GM18508 (cell line): ENCODE data around the gene KRTAP5-9.
"Not testable (repeated sequence)": the region's sequence is repeated elsewhere in the genome, so short reads cannot be mapped to it uniquely, and the experiment has no call there.

Experiments used
- ATAC-seq: cut with Tn5 transposase; IDR thresholded peaks from one replicate; pipeline ENCODE4 v1.9.1; 2021; ENCODE audit warnings: moderate number of reproducible peaks; ENCODE audit not compliant: insufficient read depth, unreplicated experiment

The KRTAP5-9 gene

GRCh38 chr11:71556018-71556417 lies 7.8 kb downstream of the KRTAP5-9 start:
- no peak for ATAC-seq

GRCh38 chr11:71557257-71557656 lies 9.0 kb downstream of the KRTAP5-9 start:
- ATAC-seq: no peak

GRCh38 chr11:71558996-71559395 lies 10.8 kb downstream of the KRTAP5-9 start:
- no peak for ATAC-seq

GRCh38 chr11:71562120-71562519 lies 13.9 kb downstream of the KRTAP5-9 start:
- no peak for ATAC-seq

GRCh38 chr11:71563406-71563805 lies 15.2 kb downstream of the KRTAP5-9 start:
- ATAC-seq: no peak

- no peak for ATAC-seq
Measured at GRCh38 chr11:71564430-71564829, 16.2 kb downstream of the KRTAP5-9 start.

GRCh38 chr11:71565263-71565662 lies 17.0 kb downstream of the KRTAP5-9 start, which contains the start of gene KRTAP5-10:
TSS of gene KRTAP5-10 (plus strand) at chr11:71565563. CDS start at chr11:71565588, 25 bp downstream.
- no peak for ATAC-seq

GRCh38 chr11:71566081-71566620 lies 17.9 kb downstream of the KRTAP5-9 start:
- no peak for ATAC-seq

GRCh38 chr11:71566626-71567599 lies 18.7 kb downstream of the KRTAP5-9 start:
- not testable (repeated sequence) for ATAC-seq

- ATAC-seq: not testable (repeated sequence)
Measured at GRCh38 chr11:71567633-71568032, 19.4 kb downstream of the KRTAP5-9 start.

GRCh38 chr11:71568704-71569349 lies 20.6 kb downstream of the KRTAP5-9 start:
- no peak for ATAC-seq

GRCh38 chr11:71571101-71571850 lies 23.1 kb downstream of the KRTAP5-9 start:
- not testable (repeated sequence) for ATAC-seq

- ATAC-seq: no peak
Measured at GRCh38 chr11:71572811-71573210, 24.6 kb downstream of the KRTAP5-9 start.

GRCh38 chr11:71574418-71574817 lies 26.2 kb downstream of the KRTAP5-9 start:
- no peak for ATAC-seq

GRCh38 chr11:71575723-71576424 lies 27.7 kb downstream of the KRTAP5-9 start:
- no peak for ATAC-seq

GRCh38 chr11:71576688-71577465 lies 28.7 kb downstream of the KRTAP5-9 start:
- ATAC-seq: not testable (repeated sequence)

- no peak for ATAC-seq
Measured at GRCh38 chr11:71577469-71578004, 29.3 kb downstream of the KRTAP5-9 start.

GRCh38 chr11:71579513-71579912 lies 31.3 kb downstream of the KRTAP5-9 start:
- not testable (repeated sequence) for ATAC-seq
